ENCODE measurements around the gene AP3D1.
A peak's percentile ranks its signal among the peaks of the same experiment; 100 is the strongest.
"Not testable (repeated sequence)": the region's sequence is repeated elsewhere in the genome, so short reads cannot be mapped to it uniquely, and the experiment has no call there.

Gene AP3D1
- long read RNA-seq, donor 1, full-length matches to known transcripts = 4 of 4 reads
- long read RNA-seq, donor 1, partial matches to known transcripts = 0 of 4 reads
- long read RNA-seq, donor 1, other reads (novel, unspliced or antisense) = 0 of 4 reads
- long read RNA-seq, donor 2 = 0 reads
- long read RNA-seq, donor 3, partial matches to known transcripts = 0 of 1 reads
- long read RNA-seq, donor 3, other reads (novel, unspliced or antisense) = 0 of 1 reads
- long read RNA-seq, donor 4, partial matches to known transcripts = 11 of 14 reads
- long read RNA-seq, donor 4, other reads (novel, unspliced or antisense) = 0 of 14 reads
- long read RNA-seq, donor 5, full-length matches to known transcripts = 3 of 3 reads
- long read RNA-seq, donor 5, partial matches to known transcripts = 0 of 3 reads
- long read RNA-seq, donor 5, other reads (novel, unspliced or antisense) = 0 of 3 reads
- long read RNA-seq, donor 6, partial matches to known transcripts = 0 of 2 reads
- long read RNA-seq, donor 6, other reads (novel, unspliced or antisense) = 0 of 2 reads
- long read RNA-seq, donor 7 = 0 reads
- long read RNA-seq, donor 8, full-length matches to known transcripts = 2 of 7 reads
- long read RNA-seq, donor 8, partial matches to known transcripts = 5 of 7 reads
- long read RNA-seq, donor 8, other reads (novel, unspliced or antisense) = 0 of 7 reads

DNA sequence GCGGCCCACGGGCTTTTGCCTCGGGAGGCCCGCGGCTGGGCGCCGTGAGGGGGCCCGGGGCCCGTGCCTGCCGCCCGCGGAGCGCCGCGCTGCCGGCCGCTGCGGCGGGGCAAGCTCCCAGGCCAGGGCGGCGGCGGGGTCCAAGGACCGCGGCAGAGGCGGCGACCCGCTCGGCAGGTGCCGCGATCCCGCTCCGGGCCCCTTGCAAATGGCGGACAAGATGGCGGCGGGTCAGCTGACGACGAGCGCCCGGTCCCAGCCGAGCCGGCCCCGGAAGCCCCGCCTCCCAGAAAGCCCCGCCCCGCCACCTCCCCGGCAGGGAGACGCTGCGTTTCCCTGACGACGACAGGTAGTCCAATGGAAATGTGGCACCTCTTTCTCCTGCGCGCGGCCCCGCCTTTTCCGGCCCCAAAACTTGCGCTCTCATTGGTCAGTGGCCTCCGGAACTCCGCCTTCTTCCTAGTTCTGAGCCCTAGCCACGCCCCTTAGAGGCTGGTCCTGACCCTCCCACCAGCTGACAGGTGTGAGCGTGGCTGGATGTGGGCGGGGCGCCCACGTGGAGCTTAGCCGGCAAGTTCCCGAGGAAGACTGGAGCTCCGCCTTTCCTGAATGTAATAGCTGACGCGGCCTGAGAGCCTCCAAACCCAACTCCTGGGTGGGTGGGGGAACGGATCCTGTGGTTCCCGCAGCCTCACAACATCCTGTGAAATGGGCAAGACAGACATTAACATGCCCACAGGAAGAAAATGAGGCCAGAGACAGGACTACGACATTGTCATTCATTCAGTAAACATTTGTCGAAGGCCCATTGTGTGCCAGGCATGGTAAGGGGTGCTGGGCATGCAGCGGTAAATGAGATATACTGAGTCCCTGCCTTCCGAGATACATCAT is at the start of gene AP3D1:
AP3D1 (minus strand) TSS at position 228 of the 891 bp plus-strand sequence. CDS start 232 bp downstream, outside the sequence.
- DNase-seq = peak; percentile 95

DNA sequence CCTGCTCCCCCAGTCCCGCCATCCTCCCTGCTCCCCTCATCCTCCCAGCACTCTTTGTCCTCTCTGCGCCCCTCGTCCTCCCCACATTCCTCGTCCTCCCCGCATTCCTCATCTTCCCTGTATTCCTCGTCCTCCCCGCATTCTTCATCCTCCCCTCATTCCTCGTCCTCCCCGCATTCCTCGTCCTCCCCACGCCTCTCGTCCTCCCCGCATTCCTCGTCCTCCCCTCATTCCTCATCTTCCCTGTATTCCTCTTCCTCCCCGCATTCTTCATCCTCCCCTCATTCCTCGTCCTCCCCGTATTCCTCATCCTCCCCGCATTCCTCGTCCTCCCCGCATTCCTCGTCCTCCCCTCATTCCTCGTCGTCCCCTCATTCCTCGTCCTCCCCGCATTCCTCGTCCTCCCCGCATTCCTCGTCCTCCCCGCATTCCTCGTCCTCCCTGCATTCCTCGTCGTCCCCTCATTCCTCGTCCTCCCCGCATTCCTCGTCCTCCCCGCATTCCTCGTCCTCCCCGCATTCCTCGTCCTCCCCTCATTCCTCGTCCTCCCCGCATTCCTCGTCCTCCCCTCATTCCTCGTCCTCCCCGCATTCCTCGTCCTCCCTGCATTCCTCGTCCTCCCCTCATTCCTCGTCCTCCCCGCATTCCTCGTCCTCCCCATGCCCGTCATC is 49.4 kb upstream of the AP3D1 start:
- not testable (repeated sequence) for DNase-seq

DNA sequence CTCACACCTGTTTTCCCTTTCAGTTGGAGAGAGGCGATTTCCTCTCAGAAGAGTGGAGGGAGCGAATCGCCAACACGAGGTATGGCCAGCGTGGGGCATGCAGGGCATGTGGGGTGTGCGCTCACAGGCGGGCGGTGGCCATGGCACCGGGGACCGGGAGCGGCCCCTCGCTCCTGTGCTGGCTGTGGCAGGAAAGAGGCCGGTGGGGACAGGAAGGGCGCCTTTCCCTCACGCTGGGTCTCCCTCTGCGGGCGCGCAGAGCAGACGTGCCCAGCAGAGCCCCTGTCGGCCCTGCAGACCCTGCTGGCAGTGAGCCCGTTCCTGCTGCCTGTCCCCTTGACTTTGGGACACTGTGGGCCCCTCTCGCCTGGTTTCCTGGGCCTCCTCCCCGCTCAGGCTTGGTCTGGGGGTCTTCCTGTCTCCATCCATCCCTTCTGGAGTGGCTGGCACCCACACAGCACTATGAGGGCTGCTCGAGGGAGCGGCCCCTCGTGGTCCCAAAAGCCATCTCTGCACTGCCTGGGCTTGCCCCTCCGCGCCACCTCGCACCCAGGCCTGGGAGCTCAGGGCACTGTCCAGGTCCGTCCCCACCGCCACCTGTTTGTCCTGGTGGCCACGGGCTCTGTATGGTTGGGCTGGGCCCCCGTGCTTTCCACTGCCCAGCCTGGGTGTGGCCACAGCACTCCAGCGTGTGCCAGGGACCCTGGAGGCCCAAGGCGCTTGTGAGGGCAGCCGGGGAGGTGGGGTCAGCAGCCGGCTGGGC is 48.7 kb upstream of the AP3D1 start:
- no peak for DNase-seq

DNA sequence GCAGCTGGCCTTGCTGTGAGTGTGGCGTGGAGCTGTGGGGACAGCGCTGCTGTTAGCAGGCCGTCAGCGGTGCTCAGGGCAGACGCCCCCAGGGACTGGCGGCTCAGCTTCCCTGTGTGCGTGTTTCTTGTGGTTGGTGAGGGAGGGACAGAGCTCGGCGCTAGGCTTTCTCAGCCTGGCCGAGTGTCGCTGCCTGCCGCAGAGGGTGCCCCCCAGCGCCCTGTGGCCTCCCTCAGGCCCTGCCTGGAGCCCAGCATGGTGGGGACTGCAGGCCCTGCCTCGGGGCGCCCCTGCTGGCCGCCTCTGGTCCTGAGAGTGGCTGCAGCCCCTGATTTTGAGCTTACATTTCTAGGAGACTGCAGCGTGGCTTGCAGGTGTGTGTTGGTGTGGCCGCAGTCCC is 47.8 kb upstream of the AP3D1 start:
- DNase-seq = no peak

DNA sequence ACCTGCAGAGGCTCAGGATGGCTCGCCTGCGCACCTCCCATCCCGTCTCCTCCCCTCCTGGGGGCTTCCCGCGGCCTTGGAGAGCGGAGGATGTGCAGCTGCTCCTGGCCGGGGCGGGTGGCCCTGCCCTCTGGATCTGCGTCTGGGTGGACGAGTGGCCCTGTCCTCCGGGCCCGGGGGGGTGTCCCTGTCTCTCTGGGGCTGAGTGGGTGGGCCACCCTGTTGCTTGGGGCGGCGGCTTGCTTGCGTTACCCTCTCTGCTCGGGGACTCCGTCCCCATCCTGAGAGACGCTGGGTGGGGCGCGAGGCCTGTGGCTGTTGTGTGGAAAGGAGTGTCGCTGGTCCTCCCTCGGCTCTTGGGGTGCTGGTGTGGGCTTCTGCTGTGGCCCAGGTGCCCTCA is 47.0 kb upstream of the AP3D1 start:
- no peak for DNase-seq

DNA sequence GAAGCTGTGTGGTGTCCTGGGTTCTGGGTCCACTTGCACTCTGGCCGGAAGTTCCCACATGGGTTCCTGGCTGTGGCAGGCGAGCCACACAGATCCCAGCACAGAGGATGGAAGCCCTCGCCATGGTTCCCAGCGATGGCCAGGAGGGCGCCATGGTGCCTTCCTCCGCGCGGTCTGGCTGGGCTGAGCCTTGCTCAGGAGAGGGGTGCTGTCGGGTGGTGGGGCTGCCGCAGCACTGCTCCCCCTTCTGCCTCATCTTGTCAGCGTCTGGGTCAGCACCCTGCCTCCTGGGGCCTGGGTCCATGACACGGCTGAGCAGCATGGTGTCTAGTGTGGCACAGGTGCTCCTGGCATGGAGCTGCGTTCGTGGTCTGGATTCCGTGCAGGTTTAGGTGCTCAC is 45.9 kb upstream of the AP3D1 start:
- no peak for DNase-seq

DNA sequence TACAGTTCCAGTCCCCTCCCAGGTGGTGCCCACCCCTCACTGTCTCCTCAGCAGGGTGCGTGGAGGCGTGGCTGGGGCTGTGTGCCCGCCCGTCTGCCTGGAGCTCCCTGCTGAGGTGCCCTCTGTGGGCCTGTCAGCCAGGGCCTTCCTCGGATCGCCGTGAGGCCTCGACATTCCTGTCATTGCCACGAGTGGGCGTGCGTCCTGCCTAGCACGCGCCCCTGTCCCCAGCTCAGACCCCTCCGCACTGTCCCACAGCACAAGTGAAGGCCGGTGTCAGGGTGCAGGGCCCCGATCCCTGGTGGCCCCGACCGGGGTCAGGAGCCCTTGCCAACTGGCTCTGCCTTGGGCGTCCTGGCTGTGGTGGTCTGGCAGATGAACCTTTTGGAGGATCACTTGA is 44.5 kb upstream of the AP3D1 start:
- DNase-seq = no peak

DNA sequence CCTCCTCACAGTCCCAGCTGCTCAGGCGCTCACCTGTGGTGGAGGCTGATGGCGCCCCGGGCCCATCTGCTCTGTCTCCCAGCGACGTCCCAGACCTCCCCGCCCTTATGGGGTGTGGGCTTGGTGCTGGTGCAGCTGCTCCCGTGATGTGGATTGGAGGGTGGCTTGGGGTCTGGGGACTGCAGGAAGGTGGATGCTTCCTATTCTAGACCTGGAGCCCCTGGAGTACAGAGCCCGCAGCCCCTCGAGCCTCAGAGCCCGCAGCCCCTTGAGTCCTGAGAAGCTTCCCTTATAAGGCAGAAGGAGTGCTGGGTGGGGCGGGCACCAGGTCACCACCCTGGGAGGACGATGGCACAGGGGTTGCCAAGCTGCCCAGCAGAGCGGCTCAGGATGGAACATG is 44.0 kb upstream of the AP3D1 start:
- no peak for DNase-seq

DNA sequence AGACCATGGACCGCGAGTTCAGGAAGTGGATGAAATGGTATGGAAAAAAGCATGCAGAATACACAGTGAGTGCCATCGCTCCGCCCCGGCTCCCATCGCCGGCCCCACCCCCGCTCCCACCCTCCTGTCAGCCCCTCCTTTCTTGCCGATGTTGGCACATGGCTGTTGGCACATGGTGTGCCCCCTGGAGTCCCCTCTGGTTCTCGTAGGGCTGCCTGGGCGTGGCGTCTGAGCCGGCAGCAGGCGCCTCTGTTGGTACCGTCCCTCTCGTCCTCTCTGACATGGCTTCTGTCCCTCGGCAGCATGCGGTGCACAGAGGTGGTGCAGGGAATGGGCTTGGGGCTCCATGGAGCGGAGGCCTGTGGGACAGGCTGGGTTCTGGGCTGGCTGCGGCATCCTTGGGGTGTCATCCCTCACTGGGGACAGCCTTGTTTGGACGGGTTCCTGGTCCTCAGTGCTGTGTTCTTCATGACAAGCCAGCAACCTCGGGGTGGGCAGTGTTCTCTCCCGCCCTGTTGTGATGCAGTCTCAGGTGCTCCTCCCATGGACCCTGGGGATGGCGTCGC is 43.2 kb upstream of the AP3D1 start:
- no peak for DNase-seq

DNA sequence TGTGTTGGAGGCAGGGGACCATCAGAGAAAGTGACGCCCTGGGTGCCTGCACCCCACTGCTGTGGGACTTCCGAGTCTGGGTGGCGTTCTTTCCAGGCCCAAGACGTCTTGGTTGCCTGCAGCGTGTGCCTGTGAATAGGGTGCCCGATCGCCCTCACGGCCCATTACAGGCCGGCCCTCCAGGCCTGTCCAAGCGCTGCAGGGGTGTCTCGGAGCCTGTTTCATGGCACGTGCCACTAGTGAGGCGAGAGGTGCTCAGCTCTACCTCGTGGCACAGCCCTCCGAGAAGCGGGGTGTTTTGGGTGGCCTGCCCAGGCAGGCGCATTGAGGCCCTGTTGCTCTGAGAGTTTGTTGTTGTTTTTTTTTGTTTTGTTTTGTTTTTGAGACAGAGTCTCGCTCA is 42.4 kb upstream of the AP3D1 start:
- no peak for DNase-seq

DNA sequence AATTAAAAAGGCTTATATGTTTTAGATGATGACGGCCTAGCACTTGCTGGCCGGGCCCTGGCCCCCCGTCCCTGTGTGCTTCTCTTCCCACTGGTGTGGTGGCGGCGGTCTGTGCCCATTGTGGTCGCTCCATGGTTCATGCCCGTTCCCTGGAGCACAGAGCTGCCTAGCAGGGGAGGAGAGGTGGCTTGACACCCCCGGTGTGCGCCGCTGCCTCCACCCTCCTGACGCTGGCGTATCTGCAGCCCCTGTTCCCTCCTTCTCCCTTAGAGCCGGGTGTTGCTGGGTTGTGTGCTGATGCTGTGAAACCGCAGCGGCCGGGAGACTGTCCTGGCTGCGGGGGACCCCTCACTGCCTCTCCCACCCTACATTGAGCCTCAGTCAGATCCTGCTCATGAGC is 41.5 kb upstream of the AP3D1 start:
- no peak for DNase-seq

DNA sequence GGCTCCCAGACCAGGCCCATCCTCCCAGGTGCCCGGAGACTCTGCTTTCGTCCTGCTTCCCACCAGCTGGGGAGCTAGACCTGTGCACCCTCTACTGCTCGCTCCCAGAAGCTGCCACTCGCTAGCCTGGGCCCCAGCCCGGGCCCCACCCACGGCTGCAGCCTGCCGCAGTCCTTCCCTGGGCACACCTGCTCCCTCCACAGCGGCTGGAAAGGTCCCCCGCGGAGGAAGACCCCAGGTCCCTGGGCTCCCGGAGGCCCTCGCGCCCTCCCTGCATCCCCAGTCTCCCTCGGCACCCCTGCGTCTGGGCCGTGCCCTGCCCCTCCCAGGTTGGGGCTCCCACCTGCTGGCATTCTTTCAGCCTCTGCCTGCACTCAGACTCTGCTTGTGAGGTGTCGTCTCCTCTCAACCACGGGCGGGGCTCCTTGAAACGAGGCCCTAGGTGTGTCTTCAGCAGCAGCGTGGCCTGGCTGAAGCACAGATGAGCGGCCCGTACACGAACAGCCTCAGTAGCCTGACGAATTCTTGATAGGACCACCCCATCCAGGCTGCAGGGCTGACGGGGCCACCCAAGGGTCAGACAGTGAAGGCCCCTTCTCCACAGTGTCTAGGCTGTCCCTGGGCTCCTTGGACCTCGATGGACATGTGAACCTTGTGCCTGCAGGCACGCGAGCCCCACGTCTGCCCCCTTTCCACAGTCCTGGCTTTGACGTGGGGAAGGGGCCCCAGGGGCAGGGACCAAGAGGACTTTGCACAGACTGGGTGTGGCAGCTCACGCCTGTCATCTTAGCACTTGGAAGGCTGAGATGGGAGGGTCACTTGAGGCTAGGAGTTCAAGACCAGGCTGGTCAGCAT is 40.3 kb upstream of the AP3D1 start:
- no peak for DNase-seq

DNA sequence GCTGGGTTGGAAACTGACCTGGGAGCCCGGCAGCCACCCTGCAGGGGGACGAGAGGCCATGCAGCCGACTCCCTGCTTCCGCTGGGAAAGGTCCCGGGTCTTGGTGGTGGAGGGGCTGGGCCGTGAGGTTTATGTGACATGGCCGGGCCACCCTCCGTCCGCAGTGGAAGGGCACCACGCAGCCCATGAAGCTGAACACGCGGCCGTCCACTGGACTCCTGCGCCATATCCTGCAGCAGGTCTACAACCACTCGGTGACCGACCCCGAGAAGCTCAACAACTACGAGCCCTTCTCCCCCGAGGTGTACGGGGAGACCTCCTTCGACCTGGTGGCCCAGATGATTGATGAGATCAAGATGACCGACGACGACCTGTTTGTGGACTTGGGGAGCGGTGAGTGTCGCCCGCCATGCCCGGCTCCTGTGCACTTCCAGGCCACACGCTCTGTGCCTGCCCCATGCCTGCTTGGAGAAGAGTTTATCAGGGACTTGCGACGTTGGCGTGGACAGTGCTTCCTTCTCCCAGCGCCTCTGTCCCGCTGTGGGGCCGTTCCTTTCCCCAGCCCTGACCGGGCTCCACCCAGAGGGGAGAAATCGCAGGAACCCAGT is 39.6 kb upstream of the AP3D1 start:
- no peak for DNase-seq

DNA sequence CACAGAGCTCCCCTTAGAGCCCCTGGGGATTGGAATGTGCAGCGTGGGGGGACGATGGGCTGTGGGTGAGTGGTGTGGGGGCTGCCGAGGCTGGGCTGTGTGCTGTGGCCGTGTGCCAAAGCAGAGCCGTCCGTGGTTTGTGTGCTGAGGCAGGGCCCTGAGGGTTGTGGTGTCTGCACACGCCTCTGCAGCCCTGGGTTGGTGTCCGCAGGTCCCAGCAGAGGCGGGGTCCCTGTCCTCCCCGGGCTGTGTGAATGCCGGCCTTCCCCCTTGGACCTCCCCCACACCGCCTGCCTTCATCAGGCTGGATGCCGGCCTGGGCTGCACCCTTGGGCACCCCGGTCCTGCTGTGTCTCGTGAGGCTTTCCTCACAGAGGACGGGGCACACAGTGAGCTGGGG is 38.5 kb upstream of the AP3D1 start:
- no peak for DNase-seq

DNA sequence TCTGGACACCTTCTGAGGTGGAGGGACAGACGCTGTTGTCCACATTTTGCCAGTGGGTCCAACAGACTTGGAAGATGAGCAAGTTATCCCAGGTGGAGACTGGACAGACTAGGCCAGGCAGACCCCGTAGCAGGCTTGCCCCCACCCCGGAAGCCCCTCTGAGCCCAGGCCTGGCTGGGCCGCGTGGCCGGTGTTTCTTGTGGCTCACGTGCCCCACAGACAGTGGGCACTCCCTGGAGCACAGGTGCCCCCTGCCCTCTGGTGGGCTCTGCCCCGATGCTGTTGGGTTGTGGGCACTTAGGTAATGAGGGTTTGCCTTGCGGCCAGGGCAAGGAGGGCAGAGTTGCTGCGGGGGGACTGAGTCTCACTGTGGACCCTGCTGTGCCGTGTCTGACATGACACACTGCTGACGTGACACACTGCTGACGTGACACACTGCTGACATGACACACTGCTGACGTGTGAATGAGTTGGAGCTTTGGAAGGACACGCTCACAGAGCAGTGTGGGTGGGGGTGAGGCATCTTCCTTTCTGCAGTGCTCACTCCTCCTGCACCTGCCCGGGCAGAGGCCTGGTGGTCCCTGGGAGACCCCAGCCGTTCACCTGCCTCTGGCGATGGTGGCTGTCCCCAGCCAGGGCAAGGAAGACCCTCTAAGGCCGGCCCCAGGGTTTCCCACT is 37.5 kb upstream of the AP3D1 start:
- DNase-seq = no peak

DNA sequence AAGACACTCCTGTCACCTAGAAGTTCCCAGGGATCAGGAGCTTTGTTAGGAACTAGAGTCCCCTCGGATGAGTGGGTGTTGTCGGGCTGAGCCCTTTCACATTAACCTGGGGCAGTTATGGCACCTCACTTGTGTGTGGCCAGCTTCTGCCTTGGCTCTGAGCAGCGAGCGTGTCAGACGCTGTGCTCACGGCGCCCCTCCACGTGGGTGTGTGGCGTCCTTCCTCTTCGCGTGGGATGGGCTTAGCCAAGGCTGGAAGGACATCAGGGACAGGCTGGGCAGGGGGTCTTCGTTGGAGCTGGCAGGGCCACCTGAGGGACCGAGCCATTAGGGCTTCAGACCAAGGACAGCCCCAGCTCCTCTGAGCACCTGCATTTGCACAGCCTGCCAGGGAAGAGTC is 35.8 kb upstream of the AP3D1 start:
- no peak for DNase-seq

DNA sequence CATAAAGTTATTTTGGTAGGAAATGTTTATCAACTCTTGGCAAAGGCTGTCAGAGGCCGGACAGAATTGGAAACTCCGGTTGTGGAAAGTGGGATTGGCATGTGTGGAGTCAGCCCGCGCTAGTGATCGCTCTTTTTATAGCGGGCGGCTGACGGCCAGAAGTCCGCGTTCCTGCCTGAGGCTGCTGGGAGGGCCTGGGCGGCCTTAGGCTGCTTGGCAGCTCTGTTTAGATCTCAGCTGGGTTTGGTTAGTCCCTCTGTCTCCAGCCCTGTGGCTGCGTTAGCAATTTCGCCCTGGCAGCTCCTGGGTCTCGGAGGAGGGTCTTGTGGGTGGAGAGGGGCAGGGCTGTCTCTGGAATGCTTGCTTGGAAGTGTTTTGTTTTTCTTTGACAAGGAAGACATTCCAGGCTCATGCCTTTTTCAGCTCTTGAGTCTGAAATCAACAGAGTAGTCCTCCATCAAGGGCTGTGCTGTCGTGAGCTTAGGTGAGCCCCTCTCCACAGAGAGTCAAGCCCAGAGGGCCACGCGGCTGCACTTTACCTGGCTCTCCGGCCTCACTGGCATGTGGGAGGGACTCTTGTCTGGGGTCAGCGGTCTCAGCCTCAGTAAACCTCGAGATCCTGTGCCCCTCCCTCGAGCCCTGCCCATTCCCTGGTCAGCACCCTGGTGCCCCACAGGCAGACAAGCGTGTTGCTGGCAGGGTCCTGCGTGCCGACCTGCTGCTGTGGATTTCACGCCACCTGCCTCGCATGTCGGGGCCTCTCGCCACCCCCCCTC is 34.9 kb upstream of the AP3D1 start:
- DNase-seq = peak; percentile 54

DNA sequence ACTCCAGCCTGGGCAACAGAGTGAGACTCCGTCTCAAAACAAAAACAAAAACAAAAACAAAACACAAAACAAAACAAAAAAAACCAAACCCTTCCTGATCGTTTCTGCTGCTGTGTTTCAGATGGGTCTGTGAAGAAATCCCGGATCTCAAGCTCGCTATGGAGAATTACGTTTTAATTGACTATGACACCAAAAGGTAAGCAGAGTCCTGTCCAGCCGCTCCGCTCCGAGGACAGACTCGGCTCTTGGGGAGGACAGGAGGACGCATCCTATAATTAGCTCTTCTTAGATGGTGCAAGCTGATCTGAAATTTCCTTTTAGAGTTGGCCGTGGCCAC is 34.3 kb upstream of the AP3D1 start:
- no peak for DNase-seq
